HUES48 (cell line): ENCODE data around the gene CSTF3.
"Not testable (repeated sequence)": the region's sequence is repeated elsewhere in the genome, so short reads cannot be mapped to it uniquely, and the experiment has no call there.

Source experiments
- H3K27ac ChIP-seq: one replicate; pipeline ENCODE4 v1.7.0; 2013; ENCODE audit warnings: low read depth, low read length, inconsistent platforms
- H3K27me3 ChIP-seq: 2 replicates; pipeline ENCODE4 v1.6.1; 2013; ENCODE audit warnings: mild to moderate bottlenecking, low read length; ENCODE audit not compliant: control insufficient read depth, insufficient read depth
- H3K36me3 ChIP-seq: 2 replicates; pipeline ENCODE4 v1.6.1; 2013; ENCODE audit warnings: low read length; ENCODE audit not compliant: control insufficient read depth, insufficient read depth
- H3K4me1 ChIP-seq: 2 replicates; pipeline ENCODE4 v1.6.1; 2013; ENCODE audit warnings: mild to moderate bottlenecking, low read length; ENCODE audit not compliant: control insufficient read depth, insufficient read depth
- H3K4me3 ChIP-seq: 2 replicates; pipeline ENCODE4 v1.5.1; 2013; ENCODE audit warnings: mild to moderate bottlenecking, low read depth, low read length
- H3K9ac ChIP-seq: 2 replicates; pipeline ENCODE4 v1.6.1; 2013; ENCODE audit warnings: mild to moderate bottlenecking, low read depth, low read length, moderate library complexity
- H3K9me3 ChIP-seq: 2 replicates; pipeline ENCODE4 v1.6.1; 2013; ENCODE audit warnings: low read length; ENCODE audit not compliant: control insufficient read depth, insufficient read depth

Gene CSTF3

DNA sequence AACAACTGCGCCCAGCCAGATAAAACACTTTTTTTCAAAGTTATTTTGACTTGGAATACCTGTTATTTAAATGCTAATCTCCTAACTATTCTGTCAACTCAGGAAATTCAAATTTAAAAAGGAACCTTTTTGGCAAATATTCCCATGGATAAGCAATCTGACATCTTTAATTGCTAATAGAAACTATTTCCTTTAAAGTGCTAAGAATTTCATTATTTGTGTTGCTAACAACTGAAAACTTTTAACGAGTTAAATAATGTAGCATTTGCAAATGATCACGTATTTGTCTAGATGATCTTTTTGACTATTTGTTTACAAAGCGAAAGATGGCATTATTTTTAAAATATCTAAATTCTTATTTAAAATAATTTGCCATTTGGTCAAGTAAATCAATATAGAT lies 28.8 kb downstream of the CSTF3 start:
- Histone ChIP-seq H3K9ac (no peak overlapping the region), H3K4me3 (no peak overlapping the region; the same call in 1 of the 2 replicates), H3K27me3 (no peaks in the 10 kb centered on the region), H3K36me3 (peaks cover 19% of the 10 kb centered on the region), H3K9me3 (no peaks in the 10 kb centered on the region), H3K4me1 (peaks cover 69% of the 10 kb centered on the region), H3K27ac (peak overlapping the region; percentile 50)

DNA sequence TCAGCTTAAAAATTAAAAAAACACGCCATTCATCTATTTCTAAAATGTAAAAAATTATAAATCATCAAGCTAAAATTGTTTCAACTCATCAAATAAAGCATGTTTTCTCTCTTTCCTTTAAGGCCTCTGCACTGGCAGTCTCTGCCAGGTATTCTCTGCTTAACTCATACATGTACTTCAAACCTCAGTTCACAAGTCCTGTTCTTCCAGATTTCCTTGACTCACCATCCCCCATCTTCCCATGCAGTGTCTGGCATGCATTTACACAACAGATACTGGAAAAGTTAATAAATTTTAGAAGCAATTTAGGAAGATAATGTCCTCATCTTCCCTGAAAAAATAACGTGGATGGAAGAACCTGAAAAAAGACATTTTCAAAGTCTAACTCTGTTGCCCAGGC lies 32.5 kb downstream of the CSTF3 start:
- Histone ChIP-seq H3K27me3 (no peaks in the 10 kb centered on the region), H3K36me3 (peaks cover 6% of the 10 kb centered on the region; the same call in 1 of the 2 replicates), H3K4me3 (no peak overlapping the region), H3K27ac (no peak overlapping the region), H3K9ac (no peak overlapping the region), H3K4me1 (peaks cover 35% of the 10 kb centered on the region), H3K9me3 (no peaks in the 10 kb centered on the region)

DNA sequence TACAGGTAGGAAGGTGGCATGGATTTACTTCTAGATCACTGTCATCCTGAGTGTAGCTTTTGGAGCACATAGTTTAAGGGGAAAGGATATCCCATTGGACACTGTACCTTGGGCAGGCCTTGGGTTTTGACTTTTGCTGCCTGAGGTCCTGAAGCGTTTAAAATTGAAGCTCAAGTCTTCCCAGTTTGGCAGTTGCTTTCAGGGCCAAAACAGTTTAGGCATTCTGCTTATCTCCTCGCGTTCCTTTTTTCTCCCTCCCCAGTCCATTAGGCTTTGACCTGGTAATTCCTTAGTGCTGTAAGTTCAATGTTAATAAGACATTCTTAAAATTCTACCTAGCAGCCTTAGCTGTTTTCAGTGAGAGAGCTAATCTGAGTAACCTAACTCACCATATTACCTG lies 35.7 kb downstream of the CSTF3 start:
- Histone ChIP-seq H3K27ac (no peak overlapping the region), H3K36me3 (peaks cover 6% of the 10 kb centered on the region; the same call in 1 of the 2 replicates), H3K4me3 (no peak overlapping the region), H3K9me3 (no peaks in the 10 kb centered on the region), H3K9ac (no peak overlapping the region), H3K4me1 (peaks cover 43% of the 10 kb centered on the region), H3K27me3 (no peaks in the 10 kb centered on the region)

DNA sequence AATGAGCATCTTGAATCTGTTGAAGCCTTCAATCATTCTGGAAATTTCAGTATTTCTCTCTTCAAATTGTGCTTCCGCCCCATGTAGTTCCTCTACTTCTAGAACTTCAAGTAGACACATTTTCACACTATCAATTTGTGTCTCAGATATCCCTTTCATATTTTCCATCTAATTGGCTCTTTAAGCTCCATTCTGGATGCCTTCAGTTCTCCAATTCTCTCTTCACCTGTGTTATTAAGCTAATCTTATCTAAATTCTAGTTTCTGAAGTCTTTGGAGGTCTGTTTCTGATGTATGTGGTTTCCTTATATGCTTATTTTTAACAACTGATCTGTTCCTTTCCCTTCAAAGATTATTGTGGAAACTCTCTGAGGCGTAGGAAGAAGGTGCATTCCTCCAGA lies 36.3 kb downstream of the CSTF3 start:
- Histone ChIP-seq H3K36me3 (peaks cover 6% of the 10 kb centered on the region; the same call in 1 of the 2 replicates), H3K9ac (no peak overlapping the region), H3K4me3 (no peak overlapping the region), H3K9me3 (no peaks in the 10 kb centered on the region), H3K27ac (no peak overlapping the region), H3K27me3 (no peaks in the 10 kb centered on the region), H3K4me1 (peaks cover 43% of the 10 kb centered on the region)

DNA sequence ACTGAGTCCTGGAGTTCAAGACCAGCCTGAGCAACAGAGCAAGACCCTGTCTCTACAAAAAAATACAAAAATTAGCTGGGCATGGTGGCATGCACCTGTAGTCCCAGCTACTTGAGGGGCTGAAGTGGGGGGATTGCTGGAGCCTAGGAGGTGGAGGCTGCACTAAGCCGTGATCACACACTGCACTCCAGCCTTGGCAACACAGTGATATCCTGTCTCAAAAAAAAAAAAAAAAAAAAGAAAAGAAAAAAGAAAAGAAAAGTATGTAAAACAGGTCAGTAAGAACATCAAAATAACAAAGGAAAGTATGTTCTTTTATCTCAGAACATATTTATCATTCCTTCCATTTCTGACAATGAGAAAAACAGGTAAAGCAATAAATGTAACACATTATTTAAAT lies 38.6 kb downstream of the CSTF3 start:
- not testable (repeated sequence) for H3K36me3 ChIP-seq, H3K9me3 ChIP-seq, H3K9ac ChIP-seq, H3K27me3 ChIP-seq, H3K4me3 ChIP-seq
- H3K27ac ChIP-seq, result peak overlapping the region; percentile 53
- H3K4me1 ChIP-seq, result peaks cover 29% of the 10 kb centered on the region

DNA sequence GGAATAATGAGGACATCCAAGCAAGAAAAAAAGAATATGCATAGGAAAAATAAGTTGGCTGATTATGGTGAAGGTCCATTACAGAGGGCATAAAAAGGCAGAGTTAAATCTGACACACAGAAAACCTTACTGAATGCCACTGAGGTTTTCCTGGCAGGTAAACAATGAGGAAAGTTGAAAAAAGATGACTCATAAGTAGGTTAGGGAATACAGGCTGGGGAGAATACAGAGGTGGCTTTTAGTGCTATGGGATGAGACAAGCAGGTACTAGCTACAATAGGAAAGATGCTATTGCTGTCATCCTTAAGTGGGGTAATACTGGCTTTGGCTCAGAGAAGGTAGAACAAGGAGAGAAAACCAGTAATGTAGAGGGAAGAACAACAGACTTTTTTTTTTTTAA lies 44.7 kb downstream of the CSTF3 start:
- no peaks in the 10 kb centered on the region for H3K9me3 ChIP-seq
- no peak overlapping the region for H3K27ac ChIP-seq

DNA sequence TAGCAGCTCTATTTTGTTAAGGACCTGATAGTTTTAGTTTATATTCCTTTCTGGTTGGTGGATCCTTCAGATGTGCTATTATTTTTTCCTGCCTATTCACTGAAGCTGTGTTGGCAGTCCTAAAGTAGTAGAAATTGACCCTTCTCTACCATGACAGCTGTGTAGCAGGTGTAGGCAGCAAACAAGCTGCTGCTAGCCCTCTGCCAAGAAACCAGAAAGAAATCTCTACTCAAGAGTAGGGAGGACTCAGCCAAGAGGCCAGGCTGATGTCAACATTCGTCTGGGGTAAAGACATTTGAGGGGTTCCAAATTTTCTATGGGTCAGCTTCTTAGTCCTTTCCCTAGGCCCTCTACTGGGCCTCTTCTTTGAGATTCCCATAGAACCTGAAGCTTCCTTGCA lies 51.2 kb downstream of the CSTF3 start:
- H3K27ac ChIP-seq, result no peak overlapping the region
- H3K4me3 ChIP-seq, result no peak overlapping the region
- no peaks in the 10 kb centered on the region for H3K27me3 ChIP-seq
- H3K9me3 ChIP-seq, result no peaks in the 10 kb centered on the region
- H3K9ac ChIP-seq, result no peak overlapping the region
- H3K36me3 ChIP-seq, result peaks cover 16% of the 10 kb centered on the region
- no peaks in the 10 kb centered on the region for H3K4me1 ChIP-seq

More for the DNA sequence above, 44.7 kb downstream of the CSTF3 start:
- H3K4me1 ChIP-seq, result peaks cover 15% of the 10 kb centered on the region
- peaks cover 6% of the 10 kb centered on the region; the same call in 1 of the 2 replicates for H3K36me3 ChIP-seq
- H3K4me3 ChIP-seq, result no peak overlapping the region
- no peaks in the 10 kb centered on the region for H3K27me3 ChIP-seq
- H3K9ac ChIP-seq, result no peak overlapping the region

DNA sequence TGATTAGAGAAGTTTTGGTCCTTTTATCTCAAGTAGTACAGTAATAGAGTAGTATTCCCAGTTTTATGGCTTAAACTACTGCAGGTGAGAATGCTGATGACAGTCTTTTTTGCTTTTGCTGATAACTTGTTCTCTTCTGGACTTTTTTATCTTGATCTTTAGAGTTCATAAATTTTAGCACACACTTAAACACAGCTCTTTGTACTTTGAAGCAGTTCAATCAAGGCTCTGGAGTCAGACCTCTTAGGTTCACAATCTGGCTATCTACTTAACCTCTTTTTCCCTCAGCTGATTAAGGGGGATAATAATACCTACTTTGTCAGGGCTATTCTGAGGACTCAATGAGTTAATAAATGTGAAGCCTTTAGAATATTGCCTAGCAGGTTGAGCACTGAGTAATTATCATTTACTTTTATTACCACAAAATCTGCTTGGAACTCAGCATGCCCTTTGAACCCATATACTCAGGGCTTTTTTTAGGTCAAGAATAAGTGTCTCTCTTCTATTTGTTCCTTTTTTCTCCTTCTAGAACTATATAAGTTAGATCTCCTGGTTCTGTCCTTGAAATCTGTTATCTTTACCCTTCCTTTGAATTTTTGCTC lies 51.9 kb downstream of the CSTF3 start:
- Histone ChIP-seq H3K9ac (no peak overlapping the region), H3K9me3 (no peaks in the 10 kb centered on the region), H3K27me3 (no peaks in the 10 kb centered on the region), H3K4me1 (no peaks in the 10 kb centered on the region), H3K4me3 (no peak overlapping the region), H3K27ac (no peak overlapping the region), H3K36me3 (peaks cover 23% of the 10 kb centered on the region)

DNA sequence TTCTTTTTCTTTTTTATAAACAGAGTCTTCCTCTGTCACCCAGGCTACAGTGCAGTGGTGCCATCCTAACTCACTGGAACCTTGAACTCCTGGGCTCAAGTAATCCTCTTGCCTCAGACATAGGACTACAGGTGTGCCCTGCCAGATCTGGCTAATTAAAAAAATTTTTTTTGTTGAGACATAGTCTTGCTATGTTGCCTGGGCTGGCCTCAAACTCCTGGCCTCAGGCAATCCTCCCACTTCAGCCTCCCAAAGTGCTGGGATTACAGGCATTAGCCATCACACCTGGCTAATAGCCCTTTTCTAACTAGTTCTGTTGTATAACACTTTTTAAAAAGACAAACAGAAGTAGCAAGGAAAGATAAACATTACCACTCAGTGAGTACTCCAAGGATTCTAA lies 57.4 kb downstream of the CSTF3 start:
- no peak overlapping the region for H3K27ac ChIP-seq
- H3K36me3 ChIP-seq, result peaks cover 66% of the 10 kb centered on the region
- no peaks in the 10 kb centered on the region for H3K9me3 ChIP-seq

DNA sequence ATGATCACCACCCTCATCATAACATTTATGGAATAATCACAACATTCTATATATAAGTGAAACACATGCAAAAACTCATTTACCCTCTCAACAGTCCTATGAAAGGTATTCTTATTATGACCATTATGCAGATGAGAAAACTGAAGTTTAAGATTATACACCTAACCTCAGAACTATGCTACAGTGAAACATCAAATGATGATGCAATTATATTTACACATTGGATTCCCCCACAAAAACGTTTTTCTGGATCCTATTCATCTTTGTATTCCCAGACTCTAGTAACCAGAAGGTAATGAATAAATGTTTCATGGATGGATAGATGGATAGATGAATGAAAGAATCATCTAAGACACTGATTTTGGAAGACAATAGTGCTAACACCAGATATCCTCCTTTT lies 67.1 kb downstream of the CSTF3 start:
- peaks cover 62% of the 10 kb centered on the region for H3K36me3 ChIP-seq
- no peaks in the 10 kb centered on the region for H3K9me3 ChIP-seq
- H3K9ac ChIP-seq, result no peak overlapping the region
- H3K27ac ChIP-seq, result no peak overlapping the region
- H3K27me3 ChIP-seq, result no peaks in the 10 kb centered on the region
- no peaks in the 10 kb centered on the region for H3K4me1 ChIP-seq
- no peak overlapping the region for H3K4me3 ChIP-seq

More for the DNA sequence above, 57.4 kb downstream of the CSTF3 start:
- H3K4me3 ChIP-seq, result no peak overlapping the region
- no peaks in the 10 kb centered on the region for H3K4me1 ChIP-seq
- H3K27me3 ChIP-seq, result no peaks in the 10 kb centered on the region
- H3K9ac ChIP-seq, result no peak overlapping the region

DNA sequence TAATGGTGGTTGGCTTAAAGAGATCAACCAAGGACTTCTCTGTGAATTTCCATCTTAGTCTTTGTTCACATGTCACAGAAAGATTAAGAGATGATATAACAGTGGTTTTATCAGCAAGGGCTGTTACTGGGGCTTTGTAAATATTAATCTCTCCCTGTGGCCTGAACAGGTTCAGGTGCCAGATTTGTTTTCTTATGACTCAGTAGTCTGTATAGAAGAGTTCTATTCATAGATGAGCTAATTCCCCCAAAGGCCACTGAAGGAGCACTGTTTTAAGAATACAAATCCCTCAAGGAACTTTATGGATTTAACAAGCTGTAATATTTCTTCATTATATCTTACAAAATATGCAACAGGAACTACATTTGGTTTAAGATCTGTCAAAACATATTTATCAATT lies 71.5 kb downstream of the CSTF3 start:
- no peak overlapping the region for H3K9ac ChIP-seq
- no peaks in the 10 kb centered on the region for H3K27me3 ChIP-seq
- no peak overlapping the region for H3K4me3 ChIP-seq
- H3K9me3 ChIP-seq, result no peaks in the 10 kb centered on the region
- H3K4me1 ChIP-seq, result no peaks in the 10 kb centered on the region
- H3K27ac ChIP-seq, result no peak overlapping the region
- H3K36me3 ChIP-seq, result peaks cover 49% of the 10 kb centered on the region
